CD4-positive, alpha-beta T cell treated with Interleukin-12 subunit alpha and Interleukin-12 subunit beta, for 1 hour (primary cell): Measurements from ENCODE around the gene CHD5.
"Not testable (repeated sequence)": the region's sequence is repeated elsewhere in the genome, so short reads cannot be mapped to it uniquely, and the experiment has no call there.

ENCODE experiments used
- DNase-seq: peaks from one replicate; pipeline ENCODE4 v3.0.0-alpha.2; 2020

The CHD5 gene

GRCh38 chr1:6180268-6180706 lies at the start of gene CHD5:
TSS of gene CHD5 (minus strand) at chr1:6180321. CDS start at chr1:6180023, 298 bp downstream.
- no peak for DNase-seq

GRCh38 chr1:6225651-6226050 lies 45.5 kb upstream of the CHD5 start:
- DNase-seq: no peak

- no peak for DNase-seq
These were observed 44.6 kb upstream of the CHD5 start for GRCh38 chr1:6224718-6225117.

GRCh38 chr1:6223617-6224016 lies 43.5 kb upstream of the CHD5 start:
- no peak for DNase-seq

GRCh38 chr1:6222636-6223035 lies 42.5 kb upstream of the CHD5 start:
- no peak for DNase-seq

GRCh38 chr1:6221210-6221784 lies 41.2 kb upstream of the CHD5 start:
- DNase-seq: no peak

- DNase-seq: no peak
These were observed 40.1 kb upstream of the CHD5 start for GRCh38 chr1:6220236-6220635.

- not testable (repeated sequence) for DNase-seq
These were observed 39.5 kb upstream of the CHD5 start for GRCh38 chr1:6219641-6220040.

- no peak for DNase-seq
These were observed 38.4 kb upstream of the CHD5 start for GRCh38 chr1:6218375-6219164.

- DNase-seq: no peak
These were observed 32.3 kb upstream of the CHD5 start for GRCh38 chr1:6212193-6212959.

GRCh38 chr1:6211731-6212130 lies 31.6 kb upstream of the CHD5 start:
- no peak for DNase-seq

GRCh38 chr1:6210591-6211355 lies 30.7 kb upstream of the CHD5 start:
- no peak for DNase-seq

GRCh38 chr1:6209661-6210580 lies 29.8 kb upstream of the CHD5 start:
- no peak for DNase-seq

- peak; percentile 23 for DNase-seq
These were observed 28.9 kb upstream of the CHD5 start for GRCh38 chr1:6208723-6209660.

GRCh38 chr1:6207921-6208320 lies 27.8 kb upstream of the CHD5 start:
- no peak for DNase-seq

GRCh38 chr1:6207075-6207885 lies 27.2 kb upstream of the CHD5 start:
- DNase-seq: no peak

- DNase-seq: no peak
These were observed 26.4 kb upstream of the CHD5 start for GRCh38 chr1:6206520-6206855.

- DNase-seq: peak; percentile 70
These were observed 25.9 kb upstream of the CHD5 start, which contains the start of gene RNF207 for GRCh38 chr1:6205849-6206519. TSS of gene RNF207 (plus strand) at chr1:6206119. CDS start at chr1:6206536, 417 bp downstream.

- DNase-seq: no peak
These were observed 22.1 kb upstream of the CHD5 start for GRCh38 chr1:6202256-6202655.
